ENCODE measurements around the gene CDKN2C.
"Not testable (repeated sequence)": the region's sequence is repeated elsewhere in the genome, so short reads cannot be mapped to it uniquely, and the experiment has no call there.

Gene CDKN2C

GRCh38 chr1:51000160-51000559, 30.1 kb downstream of the CDKN2C start:
- no peak for TF ChIP-seq CTCF (conservative IDR thresholded peaks at IDR 0.05)
- H3K27ac ChIP-seq, result no peak overlapping the region

GRCh38 chr1:51000651-51001050, 30.6 kb downstream of the CDKN2C start:
- no peak for TF ChIP-seq CTCF (conservative IDR thresholded peaks at IDR 0.05)
- H3K27ac ChIP-seq, result no peak overlapping the region

- TF ChIP-seq CTCF (conservative IDR thresholded peaks at IDR 0.05), result no peak
These were observed 32.5 kb downstream of the CDKN2C start for GRCh38 chr1:51002516-51002915.

GRCh38 chr1:51005549-51005948, 35.5 kb downstream of the CDKN2C start:
- H3K27ac ChIP-seq, result not testable (repeated sequence)

More at GRCh38 chr1:51002516-51002915, 32.5 kb downstream of the CDKN2C start:
- no peak overlapping the region for H3K27ac ChIP-seq

GRCh38 chr1:51009381-51009780, 39.3 kb downstream of the CDKN2C start:
- TF ChIP-seq CTCF (conservative IDR thresholded peaks at IDR 0.05), result no peak
- H3K27ac ChIP-seq, result no peak overlapping the region

GRCh38 chr1:51014878-51015277, 44.8 kb downstream of the CDKN2C start:
- no peak overlapping the region for H3K27ac ChIP-seq
- TF ChIP-seq CTCF (conservative IDR thresholded peaks at IDR 0.05), result no peak

- no peak overlapping the region for H3K27ac ChIP-seq
- TF ChIP-seq CTCF (conservative IDR thresholded peaks at IDR 0.05), result no peak
These were observed 49.8 kb downstream of the CDKN2C start for GRCh38 chr1:51019811-51020210.
